HEK293 (cell line): ENCODE data around the gene FMNL1.
A peak's percentile ranks its signal among the peaks of the same experiment; 100 is the strongest.

Experiments used
- KLF16 ChIP-seq: fragments of 450-650 bp; formaldehyde crosslinking; IDR thresholded peaks from 2 replicates; pipeline ENCODE4 v1.5.1; 2017; ENCODE audit warnings: missing biosample characterization, missing genetic modification characterization
- ZNF416 ChIP-seq: fragments of 450-650 bp; formaldehyde crosslinking; IDR thresholded peaks from 2 replicates; pipeline ENCODE4 v1.5.1; 2016; ENCODE audit warnings: missing biosample characterization, missing genetic modification characterization
- ZNF76 ChIP-seq: fragments of 450-650 bp; formaldehyde crosslinking; IDR thresholded peaks from 2 replicates; pipeline ENCODE4; 2016; ENCODE audit warnings: low read depth, missing biosample characterization, missing genetic modification characterization, borderline replicate concordance

DNA sequence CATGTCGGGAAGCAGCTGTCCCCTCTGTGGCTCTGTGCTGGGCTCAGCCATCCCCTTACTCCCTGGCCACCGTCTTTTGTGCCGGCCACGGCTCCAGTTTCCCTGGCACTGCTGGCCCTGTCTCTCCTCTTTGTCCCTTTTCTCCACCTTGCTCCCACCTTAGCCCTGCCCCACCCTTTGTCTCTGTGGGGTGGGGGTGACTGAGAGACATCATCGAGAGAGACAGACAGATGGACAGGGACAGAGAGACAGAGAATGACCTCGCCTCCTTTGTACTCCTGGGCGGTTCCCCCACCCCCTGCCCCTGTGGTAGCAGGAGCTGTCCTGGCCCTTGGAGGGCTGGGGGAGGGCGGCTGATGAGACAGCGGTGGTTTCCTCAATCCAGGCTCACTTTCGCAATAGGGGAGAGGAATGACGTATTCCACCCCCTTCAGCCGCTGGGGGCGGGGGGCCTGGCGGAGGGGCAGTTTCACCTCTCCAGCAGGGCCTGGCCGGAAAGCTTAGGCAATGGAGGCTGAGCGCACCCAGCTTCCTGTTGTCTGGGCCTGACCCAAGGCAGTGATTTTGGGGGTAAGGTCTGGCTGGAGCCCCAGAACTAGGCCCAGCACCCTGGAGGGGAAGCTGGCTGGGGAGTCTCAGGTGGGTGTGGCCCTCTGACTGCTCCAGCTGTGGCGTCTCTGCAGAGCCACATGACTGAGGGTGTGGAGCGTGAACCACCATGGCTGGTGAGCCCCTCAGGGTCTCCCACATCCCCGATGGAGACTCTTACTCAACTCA, 7.3 kb downstream of the FMNL1 start:
- no peak for TF ChIP-seq ZNF416 (tag by site-specific recombination)
- no peak for TF ChIP-seq ZNF76 (tag by site-specific recombination)
- peak; percentile 83 for TF ChIP-seq KLF16 (tag by site-specific recombination)
